Limb (tissue), 2 donors: ENCODE data around the gene MTPN.

Source experiments
- DNase-seq, 2 donors: peaks; one replicate each; pipeline ENCODE4 v3.0.0-alpha.2; 2016; ENCODE audit errors: extremely low spot score in 2 of 2

The MTPN gene, protein sequence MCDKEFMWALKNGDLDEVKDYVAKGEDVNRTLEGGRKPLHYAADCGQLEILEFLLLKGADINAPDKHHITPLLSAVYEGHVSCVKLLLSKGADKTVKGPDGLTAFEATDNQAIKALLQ

DNA sequence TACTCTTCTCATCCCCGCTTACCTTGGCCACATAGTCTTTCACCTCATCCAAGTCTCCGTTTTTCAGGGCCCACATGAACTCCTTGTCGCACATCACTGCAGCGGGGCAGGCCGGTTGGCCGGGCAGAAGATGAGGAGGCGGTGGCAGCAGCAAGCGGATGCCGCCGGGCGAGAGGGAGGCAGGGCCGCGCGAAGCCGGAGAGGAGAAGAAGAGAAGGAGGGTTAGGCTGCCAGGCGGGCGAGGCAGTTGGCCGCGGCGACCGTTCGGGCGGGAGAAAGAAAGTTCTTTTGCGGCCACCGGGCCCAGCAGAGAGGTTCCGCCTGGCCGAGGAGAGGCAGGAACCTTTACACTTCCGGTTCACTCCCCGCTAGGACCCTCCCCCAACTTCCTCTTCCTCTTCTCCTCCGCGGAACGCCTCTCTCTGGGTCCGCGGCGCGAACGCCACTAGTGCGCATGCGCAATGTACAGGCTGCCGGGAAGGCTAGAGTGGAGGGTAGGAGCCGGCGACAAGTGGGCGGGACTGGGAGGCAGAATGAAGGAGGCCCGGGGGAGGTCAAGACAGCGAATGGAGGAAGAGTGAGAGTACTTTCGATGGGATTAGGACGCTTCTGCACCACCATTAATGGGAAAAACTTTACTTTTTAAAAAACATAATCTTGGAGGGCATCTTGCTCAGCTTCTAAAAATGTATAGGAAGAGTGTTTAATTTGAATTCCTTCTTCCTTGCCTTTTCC is at the start of gene MTPN:
TSS of gene MTPN (minus strand) at position 353 of the 735 bp plus-strand sequence. CDS start at position 94, 259 bp downstream.
- peak; percentile 97 to 99 for DNase-seq

DNA sequence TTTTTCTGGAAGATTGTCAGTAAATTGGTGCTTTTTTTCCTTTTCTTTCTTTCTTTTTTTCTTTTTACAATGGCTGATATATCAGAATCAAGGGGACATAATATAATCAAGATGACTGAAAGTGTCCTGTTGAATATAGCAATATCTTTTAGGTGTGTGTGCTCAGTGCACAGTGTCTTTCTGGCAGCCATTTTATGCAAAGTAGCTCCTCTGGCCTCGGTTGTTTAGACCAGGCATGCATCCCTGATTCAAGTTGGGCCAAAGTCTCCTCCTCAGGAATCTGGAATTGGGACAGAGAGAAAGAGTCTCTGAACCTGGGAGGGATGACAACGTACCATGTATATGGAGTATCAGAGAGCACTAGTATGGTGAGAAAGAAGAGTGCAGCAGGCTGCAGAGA is 49.0 kb upstream of the MTPN start:
- no peak for DNase-seq

DNA sequence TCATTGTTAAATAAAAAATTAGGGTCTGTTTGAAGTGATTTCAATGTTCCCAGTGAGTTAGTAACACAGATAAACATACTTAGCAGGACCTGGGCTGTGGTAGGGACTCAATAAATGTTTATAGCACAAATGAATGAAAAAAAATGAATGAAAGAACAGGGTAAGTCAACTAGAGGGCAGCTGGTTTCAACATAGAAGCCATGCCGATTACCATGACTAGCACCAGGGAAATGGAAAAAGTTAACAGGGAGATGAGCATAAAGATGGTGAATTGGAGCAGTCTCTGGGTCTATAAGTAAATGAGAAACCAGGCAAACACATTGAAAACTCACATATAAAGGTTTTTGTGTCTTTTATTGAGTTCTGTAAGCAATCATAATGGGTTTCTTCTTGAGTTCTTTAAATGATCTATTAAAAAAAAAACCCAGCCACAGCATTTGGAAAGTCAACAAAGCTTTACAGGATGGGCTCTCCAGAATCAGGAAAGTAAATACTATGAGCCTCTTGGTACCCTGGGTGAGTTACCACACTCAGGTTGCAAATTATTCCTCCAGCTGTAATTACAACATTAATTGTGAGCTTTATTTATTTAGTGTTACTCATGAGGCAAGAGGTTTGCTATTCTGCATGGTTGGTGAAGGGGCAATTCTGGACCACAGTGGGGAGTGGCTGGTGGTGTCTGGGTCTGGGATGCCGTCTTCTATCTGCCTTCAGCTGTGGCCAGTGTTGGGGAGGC is 46.1 kb upstream of the MTPN start:
- no peak for DNase-seq

DNA sequence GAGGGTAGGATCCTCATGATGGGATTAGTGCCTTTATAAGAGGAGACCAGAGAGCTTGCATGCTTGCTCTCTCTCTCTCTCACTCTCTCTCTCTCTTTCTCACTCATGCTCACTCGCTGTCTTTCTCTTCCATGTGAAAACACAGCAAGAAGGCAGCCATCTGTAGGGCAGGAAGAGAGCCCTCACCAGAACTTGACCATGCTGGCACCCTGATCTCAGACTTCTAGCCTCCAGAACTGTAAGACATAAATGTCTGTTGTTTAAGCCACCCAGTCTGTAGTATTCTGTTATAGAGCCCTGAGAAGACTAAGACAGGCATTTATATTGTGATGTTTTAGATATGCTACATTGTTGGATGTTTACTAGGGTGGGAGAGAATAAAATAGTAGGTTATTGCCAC is 43.4 kb upstream of the MTPN start:
- no peak for DNase-seq

DNA sequence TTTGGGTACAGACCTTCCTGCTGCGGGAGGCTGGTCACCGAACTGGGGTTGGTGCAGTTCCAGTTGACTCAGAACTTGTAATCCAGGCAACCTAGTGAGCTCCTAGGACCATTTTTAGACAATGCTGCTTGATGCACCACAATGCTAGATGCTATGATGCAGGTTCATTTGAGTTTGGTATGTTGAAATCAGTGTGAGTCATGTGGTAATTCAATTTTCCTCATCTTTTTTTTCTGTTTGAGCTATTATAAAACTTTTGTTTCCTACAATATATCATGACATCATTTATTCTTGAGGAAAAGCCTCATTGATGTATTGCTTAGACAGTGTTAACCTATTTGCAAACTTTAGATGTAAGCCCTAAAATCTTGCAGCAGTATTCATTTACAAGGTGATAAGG is 40.9 kb upstream of the MTPN start:
- no peak for DNase-seq

DNA sequence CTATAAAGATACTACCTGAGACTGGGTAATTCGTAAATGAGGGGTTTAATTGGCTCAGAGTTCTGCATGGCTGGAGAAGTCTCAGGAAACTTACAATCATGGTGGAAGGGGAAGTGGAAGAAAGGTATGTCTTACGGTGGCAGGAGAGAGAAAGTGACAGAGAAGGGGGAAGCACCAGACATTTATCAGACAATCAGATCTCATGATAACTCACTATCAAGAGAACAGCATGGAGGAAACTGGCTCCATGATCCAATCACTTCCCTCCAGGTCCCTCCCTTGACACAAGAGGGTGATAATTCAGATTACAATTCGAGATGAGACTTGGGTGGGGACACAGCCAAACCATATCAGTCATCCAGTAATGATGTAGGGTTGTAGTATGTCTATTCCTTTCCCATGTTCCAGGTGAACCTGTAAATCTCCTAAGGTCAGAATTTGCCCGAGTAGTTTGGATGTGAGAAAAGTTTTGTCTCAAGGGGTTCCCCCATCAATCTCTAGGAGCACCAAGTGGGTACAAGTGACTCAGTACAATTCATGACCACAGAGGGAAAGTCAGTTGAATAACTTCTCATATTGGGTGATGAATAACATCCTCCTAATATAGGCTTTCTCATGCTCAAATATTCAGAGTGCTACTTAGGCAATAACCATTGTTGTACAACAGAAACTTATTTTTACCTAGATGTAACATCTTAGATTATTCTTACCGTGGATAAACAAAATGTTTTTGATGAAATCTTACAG is 39.7 kb upstream of the MTPN start:
- no peak for DNase-seq

DNA sequence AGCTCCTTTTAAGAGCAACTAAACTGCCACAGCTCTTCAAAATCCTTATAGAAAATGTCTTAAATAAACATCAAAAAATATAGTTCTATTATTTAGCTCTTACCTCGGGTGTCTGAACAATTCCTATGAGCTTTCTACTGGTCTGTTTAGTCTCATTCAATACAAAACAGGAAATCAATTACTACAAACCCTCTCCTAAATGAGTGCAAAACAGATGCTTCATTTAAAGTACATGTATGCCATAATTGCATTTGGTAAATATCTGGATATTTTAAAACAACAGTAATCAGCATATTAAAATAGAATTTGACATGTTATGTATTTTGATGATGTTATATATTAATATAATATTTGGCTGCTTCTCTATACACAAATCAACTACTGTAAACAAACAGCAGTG is 38.5 kb upstream of the MTPN start:
- DNase-seq = no peak

DNA sequence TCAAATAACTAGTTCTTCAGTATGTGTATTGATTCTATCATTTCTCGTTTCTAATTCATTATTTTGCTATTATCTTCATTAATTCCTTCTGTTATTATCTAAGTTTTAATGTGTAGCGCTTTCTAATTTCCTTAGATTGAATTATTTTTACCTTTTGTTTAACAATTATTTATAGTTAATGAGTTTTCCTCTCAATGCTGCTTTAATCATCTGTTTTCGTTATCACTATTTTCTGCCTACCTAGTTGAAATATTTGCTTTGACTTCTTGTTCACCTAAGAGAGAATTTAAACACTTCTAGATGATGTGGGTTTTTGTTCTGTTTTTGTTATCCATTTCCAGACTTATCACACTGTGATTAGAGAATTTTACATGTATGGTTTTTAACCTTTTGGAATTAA is 37.5 kb upstream of the MTPN start:
- no peak for DNase-seq

DNA sequence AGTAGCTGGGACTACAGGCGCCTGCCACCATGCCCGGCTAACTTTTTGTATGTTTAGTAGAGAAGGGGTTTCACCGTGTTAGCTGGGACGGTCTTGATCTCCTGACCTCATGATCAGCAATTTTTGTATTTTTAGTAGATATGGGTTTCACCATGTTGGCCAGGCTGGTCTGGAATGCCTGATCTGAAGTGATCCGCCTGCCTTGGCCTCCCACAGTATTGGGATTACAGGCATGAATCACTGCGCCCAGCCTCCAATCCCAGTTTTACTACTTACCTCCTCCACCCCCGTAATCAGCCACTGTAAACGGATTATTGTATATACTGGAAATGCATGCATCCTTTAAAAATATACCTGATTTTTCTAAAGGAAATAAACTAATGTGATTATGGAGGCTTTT is 35.1 kb upstream of the MTPN start:
- DNase-seq = no peak

DNA sequence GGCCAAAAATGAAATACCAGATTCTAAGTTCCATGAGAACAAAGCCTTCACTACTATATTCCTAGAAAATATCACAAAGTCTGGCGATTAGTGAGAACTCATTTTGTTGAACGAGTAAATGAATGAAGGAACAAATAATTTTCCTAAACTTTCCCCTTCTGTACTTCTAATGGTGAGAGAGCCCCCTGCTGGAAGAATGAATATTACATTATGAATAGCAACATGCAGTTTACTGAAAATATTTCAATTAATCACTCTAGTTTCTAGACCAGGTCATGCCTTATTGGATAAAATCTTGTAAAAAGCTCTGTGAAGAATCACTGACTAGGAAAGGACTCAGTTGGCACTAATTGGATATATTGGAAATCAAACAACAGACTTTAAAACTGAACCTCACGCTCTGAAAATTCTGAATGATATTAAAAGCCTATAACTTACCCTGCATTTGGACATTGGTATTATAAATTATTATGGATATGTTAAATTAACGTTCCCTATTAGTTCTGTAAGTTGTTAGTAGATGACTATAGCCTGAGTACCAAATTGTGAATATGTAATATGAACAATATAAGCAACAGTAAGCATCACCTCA is 32.4 kb upstream of the MTPN start:
- peak in 1 of 2 donors; percentile 77 for DNase-seq

DNA sequence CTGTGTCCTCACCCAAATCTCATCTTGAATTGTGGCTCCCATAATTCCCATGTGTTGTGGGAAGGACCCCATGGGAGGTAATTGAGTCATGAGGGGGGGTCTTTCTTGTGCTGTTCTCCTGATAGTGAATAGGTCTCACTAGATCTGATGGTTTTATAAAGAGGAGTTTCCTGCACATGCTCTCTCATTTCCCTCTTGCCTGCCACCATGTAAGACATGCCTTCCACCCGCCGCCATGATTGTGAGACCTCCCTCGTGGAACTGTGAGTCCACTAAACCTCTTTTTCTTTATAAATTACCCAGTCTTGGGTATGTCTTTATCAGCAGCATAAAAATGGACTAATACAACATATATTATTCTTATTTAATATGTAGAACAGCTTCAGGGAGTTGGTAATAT is 29.0 kb upstream of the MTPN start:
- no peak for DNase-seq

DNA sequence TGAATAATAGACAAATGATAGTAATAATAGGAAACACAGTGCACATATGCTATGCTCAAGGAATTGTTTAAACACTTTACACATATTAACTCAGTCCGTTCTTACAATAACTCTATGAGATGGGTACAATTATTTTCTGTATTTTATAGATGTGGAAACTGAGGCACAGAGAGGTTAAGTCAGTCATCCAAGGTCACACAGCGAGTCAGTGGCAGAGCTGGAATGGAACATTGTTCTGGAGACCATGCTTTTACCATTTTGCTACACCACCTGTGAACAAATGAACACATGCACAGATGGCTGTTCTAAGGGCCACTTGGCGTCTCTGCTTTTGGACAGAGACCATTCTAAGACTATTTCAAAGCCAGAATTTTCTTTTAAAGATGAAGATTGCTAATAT is 26.9 kb upstream of the MTPN start:
- no peak for DNase-seq

DNA sequence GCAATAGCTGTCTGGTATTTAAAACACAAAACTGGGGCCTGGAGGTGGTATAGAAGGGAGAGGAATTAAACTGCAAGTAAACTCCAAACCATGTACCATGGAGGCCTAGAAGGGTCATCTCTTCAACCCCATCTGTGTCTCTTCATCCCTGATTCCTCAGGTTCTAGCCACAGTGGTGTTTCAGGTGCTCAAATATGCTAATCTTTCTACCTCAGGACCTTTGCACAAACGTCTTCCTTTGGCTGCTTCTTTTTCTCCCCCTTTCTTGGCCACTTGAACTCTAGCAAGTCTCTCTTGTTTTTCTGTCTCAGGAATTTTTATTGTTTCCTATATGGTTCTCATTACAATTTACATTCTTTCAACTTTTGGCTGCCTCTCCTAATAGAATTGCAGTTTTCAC is 25.6 kb upstream of the MTPN start:
- no peak for DNase-seq

DNA sequence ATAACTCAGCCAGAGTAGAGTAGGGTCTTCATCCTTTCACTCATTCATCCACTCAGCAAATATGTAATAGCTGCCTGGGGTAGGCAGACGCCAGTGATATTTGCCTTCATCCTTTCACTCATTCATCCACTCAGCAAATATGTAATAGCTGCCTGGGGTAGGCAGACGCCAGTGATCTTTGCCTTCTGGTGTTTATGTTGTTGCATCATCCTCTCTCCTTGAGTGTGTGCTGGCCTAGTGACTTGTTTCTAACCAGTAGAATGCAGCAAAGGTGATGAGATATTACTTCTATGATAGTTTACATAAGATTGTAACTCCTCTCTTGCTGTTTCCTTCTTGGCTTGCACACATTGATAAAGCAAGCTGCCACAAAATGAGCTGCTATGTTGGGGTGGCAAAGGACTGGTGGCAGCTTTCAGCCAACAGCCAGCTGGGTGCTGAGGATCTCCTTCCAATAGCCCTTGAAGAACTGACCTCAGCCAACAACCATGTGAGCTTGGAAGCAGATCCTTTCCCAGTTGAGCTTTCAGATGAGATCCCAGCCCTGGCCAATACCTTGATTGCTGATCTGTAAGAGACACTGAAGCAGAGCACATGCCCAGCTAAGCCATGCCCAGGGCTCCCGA is 23.2 kb upstream of the MTPN start:
- no peak for DNase-seq

DNA sequence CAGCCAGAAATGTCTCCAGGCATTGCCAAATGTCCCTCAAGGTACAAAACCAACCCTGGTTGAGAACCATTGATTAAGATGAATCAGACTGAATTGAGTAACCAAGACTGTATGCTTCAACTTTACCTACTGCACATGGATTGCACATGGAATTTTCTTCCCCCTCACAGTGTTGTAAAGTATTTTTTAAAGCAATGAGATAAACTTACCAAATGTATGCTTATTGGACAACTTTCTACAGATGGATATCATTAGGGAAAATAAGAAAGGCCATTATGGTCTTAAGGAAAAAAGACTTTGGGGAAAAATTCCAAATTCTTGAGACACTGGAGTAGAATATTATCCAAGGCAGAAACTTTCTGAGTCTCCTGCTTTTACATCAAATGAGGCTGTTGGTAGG is 20.9 kb upstream of the MTPN start:
- no peak for DNase-seq

DNA sequence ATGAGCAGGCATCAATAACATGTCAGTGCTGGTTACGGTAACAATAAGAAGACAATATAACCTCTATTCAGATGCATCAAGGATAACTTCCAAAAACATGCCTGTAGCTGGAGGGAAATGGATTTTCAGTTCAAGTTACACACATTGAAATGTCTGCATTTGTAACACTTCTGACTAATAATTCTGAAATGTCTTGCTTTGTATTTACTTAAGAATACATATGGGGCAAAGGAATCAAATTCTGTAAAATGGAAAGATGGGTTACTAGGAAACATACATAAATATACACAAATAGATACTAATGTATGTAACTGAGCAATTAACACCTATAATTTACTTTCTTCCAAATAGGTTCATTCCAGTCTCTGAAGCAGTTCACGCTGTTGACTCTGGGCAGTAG is 18.6 kb upstream of the MTPN start:
- no peak for DNase-seq

DNA sequence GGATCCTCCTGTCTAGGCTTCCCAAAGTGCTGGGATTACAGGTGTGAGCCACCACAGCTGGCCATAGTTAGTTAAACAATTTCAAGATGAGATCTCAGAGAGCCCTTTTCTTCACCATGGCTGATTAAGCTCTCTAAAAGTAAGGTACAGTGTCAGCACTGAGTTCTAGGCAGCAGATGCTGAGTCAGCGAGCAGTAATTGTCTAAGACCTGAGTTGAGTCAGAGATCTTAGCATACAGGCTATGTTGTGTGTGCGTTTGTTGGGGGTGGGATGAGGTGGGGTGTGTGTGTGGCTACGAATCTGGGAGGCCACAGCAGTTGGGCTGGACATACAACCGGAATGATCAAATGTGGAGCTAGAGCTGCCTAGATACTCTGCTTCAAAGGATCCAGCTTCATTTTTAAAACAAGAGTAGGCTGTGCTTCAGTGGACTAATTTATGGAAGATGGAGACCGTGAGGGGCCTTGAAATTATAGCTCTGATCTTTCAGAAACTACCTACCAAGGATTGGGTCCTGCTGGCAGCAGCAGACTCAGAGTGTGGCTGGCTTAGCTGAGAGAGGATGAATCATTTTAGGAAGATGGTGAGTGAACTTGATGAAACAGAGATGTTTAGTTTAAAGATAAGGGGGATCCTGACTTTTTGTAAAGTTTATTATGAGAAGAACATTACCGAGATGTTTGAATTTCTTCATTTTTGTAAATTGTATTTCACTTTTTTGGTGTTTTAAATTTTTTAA is 17.5 kb upstream of the MTPN start:
- DNase-seq = no peak

DNA sequence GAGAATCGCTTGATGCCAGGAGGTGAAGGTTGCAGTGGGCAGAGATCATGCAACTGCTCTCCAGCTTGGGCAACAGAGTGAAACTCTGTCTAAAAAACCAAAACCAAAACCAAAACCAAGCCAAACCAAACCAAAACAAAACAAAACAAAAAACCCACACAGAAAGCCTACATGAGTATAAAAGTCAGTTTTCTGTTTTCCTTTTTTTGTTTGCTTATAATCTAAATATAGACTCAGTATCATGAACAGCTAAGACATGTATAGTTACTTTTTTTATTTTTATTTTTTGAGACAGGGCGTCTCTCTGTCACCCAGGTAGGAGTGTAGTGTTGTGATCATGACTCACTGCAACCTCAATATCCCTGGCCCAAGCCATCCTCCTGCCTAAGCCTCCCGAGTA is 16.8 kb upstream of the MTPN start:
- DNase-seq = no peak

DNA sequence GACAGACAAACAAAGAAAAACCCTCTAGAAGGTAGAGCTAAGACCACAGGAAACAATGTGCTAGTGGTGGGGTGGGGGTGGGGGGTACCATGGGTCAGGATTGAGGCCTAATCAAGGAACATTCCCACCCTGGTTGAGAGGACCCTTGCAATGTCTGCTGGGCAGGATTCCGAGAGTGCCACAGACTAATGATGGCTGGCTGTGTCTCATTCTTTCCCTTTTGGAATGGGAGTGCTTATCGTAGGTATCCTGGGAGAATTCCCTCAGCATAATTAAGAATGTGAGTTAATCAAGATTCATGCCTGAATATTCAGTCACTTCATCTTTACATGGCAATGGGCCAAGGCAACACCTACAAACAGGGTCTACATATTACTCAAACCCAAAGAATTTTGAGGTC is 14.7 kb upstream of the MTPN start:
- DNase-seq = no peak

DNA sequence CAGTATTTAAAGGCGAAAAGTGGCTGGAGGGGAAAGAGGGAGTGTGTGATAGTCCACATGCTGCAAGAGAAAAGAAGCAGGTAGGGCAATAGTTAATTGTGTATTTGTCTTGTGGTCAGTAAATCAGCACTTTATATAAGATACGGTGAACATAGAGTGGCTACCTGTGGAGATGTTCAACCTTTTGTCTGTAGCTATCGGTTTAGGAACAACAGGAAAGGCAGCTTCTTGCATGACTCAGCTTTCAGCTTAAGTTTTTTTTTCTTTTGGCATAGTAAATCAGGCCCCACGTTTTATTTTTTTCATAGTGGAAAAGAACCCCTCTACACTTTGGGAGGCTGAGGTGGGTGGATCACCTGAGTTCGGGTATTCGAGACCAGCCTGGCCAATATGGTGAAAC is 14.2 kb upstream of the MTPN start:
- no peak for DNase-seq

DNA sequence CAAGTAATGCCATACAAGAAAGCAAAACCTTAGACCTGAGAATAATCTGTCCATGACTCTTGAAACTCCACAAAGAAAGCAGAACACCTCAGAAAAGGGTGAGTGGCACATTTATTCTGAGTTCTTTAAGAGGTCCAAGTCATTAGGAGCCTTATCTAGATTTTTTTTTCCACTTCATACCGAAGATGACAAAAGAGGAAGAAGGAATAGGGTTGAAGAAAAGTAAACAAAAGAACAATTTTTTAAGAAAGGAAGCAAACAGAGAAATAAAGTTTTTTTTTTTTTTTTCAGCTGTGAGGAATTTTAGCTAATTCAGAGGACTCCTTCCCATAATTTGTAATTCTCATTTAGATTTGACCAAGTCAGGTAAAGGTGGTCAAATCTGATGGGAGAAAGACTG is 13.1 kb upstream of the MTPN start:
- DNase-seq = no peak
